GM20431 (cell line): ENCODE results near the gene PTX4.

Experiments used
- in situ Hi-C: fragments of 300-500 bp; cut with MseI, MboI; formaldehyde crosslinking; loops from one replicate; pipeline ENCODE4 v1.15.0; 2020; ENCODE audit warnings: low sequenced_read_pairs; ENCODE audit not compliant: unreplicated experiment

Gene PTX4

GRCh38 chr16:1464894-1465566, 23.7 kb downstream of the PTX4 start:
- in situ Hi-C loops, result no loop called here

- in situ Hi-C loops, result no loop called here
These were observed 24.4 kb downstream of the PTX4 start for GRCh38 chr16:1464196-1464893.

- in situ Hi-C loops, result no loop called here
These were observed 27.6 kb downstream of the PTX4 start for GRCh38 chr16:1461146-1461545.

- in situ Hi-C loops, result no loop called here
These were observed 28.1 kb downstream of the PTX4 start for GRCh38 chr16:1460602-1461138.

GRCh38 chr16:1459967-1460366, 28.8 kb downstream of the PTX4 start:
- in situ Hi-C loops, result no loop called here

GRCh38 chr16:1458977-1459341, 29.8 kb downstream of the PTX4 start:
- in situ Hi-C loops, result no loop called here

GRCh38 chr16:1458336-1458976, 30.3 kb downstream of the PTX4 start:
- in situ Hi-C loops, result no loop called here

GRCh38 chr16:1457489-1458245, 31.1 kb downstream of the PTX4 start:
- in situ Hi-C loops, result no loop called here

GRCh38 chr16:1456951-1457350, 31.8 kb downstream of the PTX4 start:
- in situ Hi-C loops, result no loop called here

- in situ Hi-C loops, result no loop called here
These were observed 33.3 kb downstream of the PTX4 start for GRCh38 chr16:1455190-1456171.

GRCh38 chr16:1454561-1454960, 34.2 kb downstream of the PTX4 start:
- in situ Hi-C loops, result no loop called here

- in situ Hi-C loops, result no loop called here
These were observed 35.4 kb downstream of the PTX4 start for GRCh38 chr16:1453316-1453715.

- in situ Hi-C loops, result no loop called here
These were observed 36.2 kb downstream of the PTX4 start for GRCh38 chr16:1452530-1452929.

- in situ Hi-C loops, result no loop called here
These were observed 36.9 kb downstream of the PTX4 start for GRCh38 chr16:1451702-1452392.

GRCh38 chr16:1450841-1451240, 37.9 kb downstream of the PTX4 start:
- in situ Hi-C loops, result no loop called here

GRCh38 chr16:1450218-1450617, 38.5 kb downstream of the PTX4 start:
- in situ Hi-C loops, result no loop called here

- in situ Hi-C loops, result no loop called here
These were observed 39.4 kb downstream of the PTX4 start for GRCh38 chr16:1449201-1449788.

GRCh38 chr16:1448536-1449116, 40.1 kb downstream of the PTX4 start:
- in situ Hi-C loops, result no loop called here
